WI38 (cell line): ENCODE data around the gene DCC.

Source experiments
- H3K4me3 ChIP-seq: 2 replicates; pipeline ENCODE4 v1.5.1; 2011; ENCODE audit warnings: low read depth, mild to moderate bottlenecking, control low read depth, low read length
- CTCF ChIP-seq: IDR thresholded peaks from 2 replicates; pipeline ENCODE4 v1.5.1; 2012; ENCODE audit warnings: low read depth, mild to moderate bottlenecking, control low read depth, low read length

The DCC gene

GRCh38 chr18:52439457-52439856 is 99.5 kb downstream of the DCC start:
- TF ChIP-seq CTCF: no peak

GRCh38 chr18:52441794-52442193 is 101.8 kb downstream of the DCC start:
- no peak for TF ChIP-seq CTCF
- no peak overlapping the region for H3K4me3 ChIP-seq

More at GRCh38 chr18:52439457-52439856, 99.5 kb downstream of the DCC start:
- no peak overlapping the region for H3K4me3 ChIP-seq

GRCh38 chr18:52442686-52443085 is 102.7 kb downstream of the DCC start:
- no peak overlapping the region for H3K4me3 ChIP-seq
- TF ChIP-seq CTCF: no peak

- TF ChIP-seq CTCF: no peak
Measured at GRCh38 chr18:52451256-52451655, 111.3 kb downstream of the DCC start.

GRCh38 chr18:52451851-52452250 is 111.9 kb downstream of the DCC start:
- TF ChIP-seq CTCF: no peak

More at GRCh38 chr18:52451256-52451655, 111.3 kb downstream of the DCC start:
- H3K4me3 ChIP-seq: no peak overlapping the region

GRCh38 chr18:52452427-52452826 is 112.4 kb downstream of the DCC start:
- H3K4me3 ChIP-seq: no peak overlapping the region
- TF ChIP-seq CTCF: no peak

More at GRCh38 chr18:52451851-52452250, 111.9 kb downstream of the DCC start:
- H3K4me3 ChIP-seq: no peak overlapping the region

GRCh38 chr18:52459890-52460289 is 119.9 kb downstream of the DCC start:
- H3K4me3 ChIP-seq: no peak overlapping the region
- TF ChIP-seq CTCF: no peak
